Mesenchymal stem cell (in vitro differentiated cells and primary cell): ENCODE data around the gene ACVR2B.

Experiments
- DNase-seq: peaks from one replicate; pipeline ENCODE4 v3.0.0-alpha.2; 2013
- H2AFZ ChIP-seq: one replicate; pipeline ENCODE4 v1.6.1; 2013; ENCODE audit warnings: low read depth, mild to moderate bottlenecking, control low read depth, inconsistent platforms, low read length, moderate library complexity
- H2AK5ac ChIP-seq: 2 replicates; pipeline ENCODE4 v1.6.1; 2013; ENCODE audit warnings: low read length, moderate library complexity, mild to moderate bottlenecking, inconsistent platforms; ENCODE audit not compliant: severe bottlenecking
- H2BK120ac ChIP-seq: one replicate; pipeline ENCODE4 v1.6.1; 2013; ENCODE audit warnings: low read depth, mild to moderate bottlenecking, inconsistent platforms, low read length, moderate library complexity
- H2BK12ac ChIP-seq, 2 experiments: one replicate each; pipeline ENCODE4 v1.6.1; 2013; ENCODE audit warnings: inconsistent platforms in 2 of 2, low read length in 2 of 2, mild to moderate bottlenecking in 2 of 2, moderate library complexity in 2 of 2, control low read depth in 1 of 2
- H2BK15ac ChIP-seq: one replicate; pipeline ENCODE4 v1.6.1; 2013; ENCODE audit warnings: mild to moderate bottlenecking, low read depth, inconsistent platforms; ENCODE audit not compliant: poor library complexity, severe bottlenecking
- H2BK5ac ChIP-seq: 2 replicates; pipeline ENCODE4 v1.6.1; 2013; ENCODE audit warnings: low read depth, mild to moderate bottlenecking, low read length, control low read depth, inconsistent platforms; ENCODE audit not compliant: poor library complexity, severe bottlenecking
- H3K14ac ChIP-seq, 2 experiments: one replicate each; pipeline ENCODE4 v1.6.1; 2013; ENCODE audit warnings: inconsistent platforms in 2 of 2, low read length in 2 of 2, control low read depth in 1 of 2, mild to moderate bottlenecking in 1 of 2, moderate library complexity in 1 of 2
- H3K18ac ChIP-seq, 2 experiments: one replicate each; pipeline ENCODE4 v1.6.1; 2013; ENCODE audit warnings: inconsistent platforms in 2 of 2, low read length in 2 of 2, control low read depth in 1 of 2, low read depth in 1 of 2, mild to moderate bottlenecking in 1 of 2
- H3K23ac ChIP-seq, 2 experiments: one replicate each; pipeline ENCODE4 v1.6.1; 2013; ENCODE audit warnings: inconsistent platforms in 2 of 2, low read length in 2 of 2, mild to moderate bottlenecking in 2 of 2, moderate library complexity in 2 of 2, control low read depth in 1 of 2
- H3K27ac ChIP-seq: 2 replicates; pipeline ENCODE4 v1.5.1; 2013; ENCODE audit warnings: mild to moderate bottlenecking, moderate library complexity, low read length, control low read depth, inconsistent platforms; ENCODE audit not compliant: poor library complexity, severe bottlenecking
- H3K27me3 ChIP-seq, 2 experiments: 2 replicates each; pipeline versions ENCODE4 v1.6.1 to v1.7.0; 2013; ENCODE audit warnings: low read length in 2 of 2, mild to moderate bottlenecking in 2 of 2, moderate library complexity in 2 of 2, control low read depth in 1 of 2, inconsistent platforms in 1 of 2; ENCODE audit not compliant: control insufficient read depth in 1 of 2, insufficient read depth in 1 of 2
- H3K36me3 ChIP-seq, 2 experiments: 2 replicates each; pipeline versions ENCODE4 v1.6.1 to v1.7.0; 2013; ENCODE audit warnings: low read length in 2 of 2, control low read depth in 1 of 2, inconsistent platforms in 1 of 2, low read depth in 1 of 2, mild to moderate bottlenecking in 1 of 2; ENCODE audit not compliant: insufficient read depth in 2 of 2, control insufficient read depth in 1 of 2
- H3K4ac ChIP-seq, 2 experiments: one replicate each; pipeline ENCODE4 v1.6.1; 2013; ENCODE audit warnings: inconsistent platforms in 2 of 2, low read length in 2 of 2, mild to moderate bottlenecking in 2 of 2, moderate library complexity in 2 of 2, control low read depth in 1 of 2, low read depth in 1 of 2
- H3K4me1 ChIP-seq: 2 replicates; pipeline ENCODE4 v1.6.1; 2013; ENCODE audit warnings: low read depth, low read length, control low read depth; ENCODE audit not compliant: control insufficient read depth, insufficient read depth
- H3K4me2 ChIP-seq: 2 replicates; pipeline ENCODE4 v1.6.1; 2013; ENCODE audit warnings: low read length, mild to moderate bottlenecking, inconsistent platforms; ENCODE audit not compliant: poor library complexity, severe bottlenecking
- H3K4me3 ChIP-seq, 2 experiments: 2 replicates each; pipeline versions ENCODE4 v1.5.1 to v1.7.0; 2013; ENCODE audit warnings: low read length in 2 of 2, mild to moderate bottlenecking in 2 of 2, control low read depth in 1 of 2, low read depth in 1 of 2; ENCODE audit not compliant: insufficient read depth in 1 of 2
- H3K79me1 ChIP-seq: replicated peaks from 2 replicates; pipeline ENCODE4 v1.6.1; 2013; ENCODE audit warnings: mild to moderate bottlenecking, control low read depth, low read length, inconsistent platforms; ENCODE audit not compliant: poor library complexity, severe bottlenecking
- H3K9ac ChIP-seq: 2 replicates; pipeline ENCODE4 v1.7.0; 2013; ENCODE audit warnings: mild to moderate bottlenecking, low read length, moderate library complexity
- H3K9me3 ChIP-seq: 2 replicates; pipeline ENCODE4 v1.7.0; 2013; ENCODE audit warnings: mild to moderate bottlenecking, low read length; ENCODE audit not compliant: control insufficient read depth
- H4K8ac ChIP-seq: one replicate; pipeline ENCODE4 v1.6.1; 2013; ENCODE audit warnings: inconsistent platforms, mild to moderate bottlenecking, low read length, moderate library complexity
- H4K91ac ChIP-seq: one replicate; pipeline ENCODE4 v1.6.1; 2013; ENCODE audit warnings: mild to moderate bottlenecking, low read length, inconsistent platforms
- WGBS: methylation state at CpG from one replicate; pipeline ENCODE4 v1.1.7; 2013; ENCODE audit warnings: mixed read lengths; 5-methylcytosine and 5-hydroxymethylcytosine counted together

ACVR2B gene

DNA sequence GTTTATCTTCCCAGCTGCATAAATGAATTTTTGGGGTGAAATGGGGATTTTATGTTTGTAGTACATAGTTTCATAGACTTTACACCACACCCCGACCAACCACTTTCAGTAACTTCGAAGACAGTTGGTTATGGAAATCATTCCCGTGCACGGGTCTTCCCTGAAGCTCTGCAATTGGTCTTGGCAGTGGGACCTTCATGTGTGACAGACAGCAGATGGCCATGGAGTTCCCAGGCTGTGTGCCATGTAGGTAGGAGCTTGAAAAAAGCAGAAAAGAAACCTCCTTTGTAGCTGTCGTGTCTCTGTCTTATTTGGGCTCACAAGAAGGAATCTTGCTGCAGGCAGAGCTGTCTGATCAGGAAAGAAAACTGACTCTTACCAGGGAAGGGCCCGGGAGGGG lies 68.3 kb downstream of the ACVR2B start:
- H2BK15ac ChIP-seq = no peak overlapping the region
- WGBS = 97% methylated on average over 6 of the region's 6 CpGs
- H2BK120ac ChIP-seq = no peak overlapping the region

GRCh38 chr3:38524141-38524739 lies 70.5 kb downstream of the ACVR2B start:
- Histone ChIP-seq H3K18ac (no peak overlapping the region), H3K27me3 (no peaks in the 10 kb centered on the region), H2BK12ac (no peak overlapping the region), H3K9ac (peak overlapping the region; percentile 23), H3K4me3 (no peak overlapping the region), H3K14ac (no peak overlapping the region), H2BK15ac (no peak overlapping the region), H4K91ac (no peak overlapping the region), H3K79me1 (peaks cover 6% of the 10 kb centered on the region), H3K4me1 (peaks cover 2% of the 10 kb centered on the region), H3K4ac (no peak overlapping the region), H3K9me3 (no peaks in the 10 kb centered on the region), H3K4me2 (no peak overlapping the region), H2BK120ac (no peak overlapping the region), H2AFZ (no peak overlapping the region), H3K23ac (no peak overlapping the region), H2BK5ac (no peak overlapping the region), H4K8ac (no peak overlapping the region), H2AK5ac (no peak overlapping the region), H3K27ac (no peak overlapping the region), H3K36me3 (peaks cover 21 to 69% of the 10 kb centered on the region in 2 experiments)
- WGBS = 68% methylated on average over 5 of the region's 5 CpGs
- peak; percentile 12 for DNase-seq

More for the DNA sequence above, 68.3 kb downstream of the ACVR2B start:
- Histone ChIP-seq H3K27me3 (no peaks in the 10 kb centered on the region), H4K91ac (no peak overlapping the region), H3K14ac (no peak overlapping the region), H3K27ac (no peak overlapping the region), H2BK12ac (no peak overlapping the region), H2BK5ac (no peak overlapping the region), H3K36me3 (peaks cover 12 to 67% of the 10 kb centered on the region in 2 experiments), H3K23ac (no peak overlapping the region), H3K4me2 (no peak overlapping the region), H3K9me3 (no peaks in the 10 kb centered on the region), H3K4me1 (no peaks in the 10 kb centered on the region), H3K9ac (no peak overlapping the region), H2AFZ (no peak overlapping the region), H3K79me1 (peaks cover 8% of the 10 kb centered on the region), H3K4ac (no peak overlapping the region), H3K18ac (no peak overlapping the region), H4K8ac (no peak overlapping the region), H3K4me3 (no peak overlapping the region), H2AK5ac (no peak overlapping the region)
- no peak for DNase-seq

GRCh38 chr3:38526792-38527191 lies 73.1 kb downstream of the ACVR2B start:
- over 99% methylated on average over 12 of the region's 14 CpGs for WGBS
- no peak overlapping the region for H3K27ac ChIP-seq

DNA sequence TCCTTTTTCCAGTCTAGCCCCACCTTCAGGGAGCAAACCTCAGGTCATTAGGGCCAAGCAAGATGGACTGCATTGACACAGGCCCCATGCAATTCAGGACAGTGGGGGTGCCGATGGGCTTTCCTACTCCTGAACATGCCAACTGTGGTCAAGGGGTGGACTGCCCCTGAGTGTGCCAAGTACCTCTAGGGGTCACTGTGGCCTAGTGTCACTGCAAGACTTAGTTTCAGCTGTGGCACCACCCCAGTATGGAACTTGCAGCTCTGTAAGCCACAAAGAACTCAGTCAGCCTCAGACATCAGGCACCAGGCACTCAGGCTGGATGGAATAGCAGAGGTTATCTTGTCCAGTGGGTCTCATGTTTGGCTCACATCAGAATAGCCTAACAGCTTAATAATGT lies 74.8 kb downstream of the ACVR2B start:
- Histone ChIP-seq H3K4ac (no peak overlapping the region), H4K91ac (no peak overlapping the region), H2BK120ac (no peak overlapping the region), H2BK12ac (no peak overlapping the region), H2BK15ac (no peak overlapping the region), H3K9ac (no peak overlapping the region), H3K14ac (no peak overlapping the region), H3K23ac (no peak overlapping the region), H3K18ac (no peak overlapping the region), H3K27me3 (no peaks in the 10 kb centered on the region), H3K79me1 (peaks cover 8% of the 10 kb centered on the region), H3K4me2 (no peak overlapping the region), H3K4me1 (peaks cover 2% of the 10 kb centered on the region), H2BK5ac (no peak overlapping the region), H4K8ac (no peak overlapping the region), H2AK5ac (no peak overlapping the region), H3K27ac (no peak overlapping the region), H2AFZ (no peak overlapping the region), H3K9me3 (no peaks in the 10 kb centered on the region), H3K4me3 (no peak overlapping the region), H3K36me3 (peaks cover 32 to 51% of the 10 kb centered on the region in 2 experiments)
- no peak for DNase-seq
- WGBS = 100% methylated on average over 1 of the region's 1 CpG

More at GRCh38 chr3:38526792-38527191, 73.1 kb downstream of the ACVR2B start:
- H3K4ac ChIP-seq = no peak overlapping the region
- no peak overlapping the region for H2AFZ ChIP-seq
- no peak overlapping the region for H3K4me3 ChIP-seq
- peaks cover 6% of the 10 kb centered on the region for H3K79me1 ChIP-seq
- no peak overlapping the region for H3K4me2 ChIP-seq
- H2BK15ac ChIP-seq = peak overlapping the region; percentile 18
- H3K9ac ChIP-seq = no peak overlapping the region
- H2BK120ac ChIP-seq = no peak overlapping the region
- DNase-seq = no peak
- H4K91ac ChIP-seq = no peak overlapping the region
- H2AK5ac ChIP-seq = no peak overlapping the region
- no peaks in the 10 kb centered on the region for H3K27me3 ChIP-seq
- no peak overlapping the region for H3K18ac ChIP-seq
- no peak overlapping the region for H3K23ac ChIP-seq
- no peak overlapping the region for H2BK12ac ChIP-seq
- no peak overlapping the region for H4K8ac ChIP-seq
- H3K14ac ChIP-seq = no peak overlapping the region
- no peaks in the 10 kb centered on the region for H3K9me3 ChIP-seq
- no peak overlapping the region for H2BK5ac ChIP-seq
- H3K4me1 ChIP-seq = peaks cover 2% of the 10 kb centered on the region
- H3K36me3 ChIP-seq = peaks cover 21 to 63% of the 10 kb centered on the region in 2 experiments
